Left forelimb (tissue), 1 donor: ENCODE results near the gene IGFBPL1.
A peak's percentile ranks its signal among the peaks of the same experiment; 100 is the strongest.

ENCODE experiments used
- DNase-seq: peaks from one replicate; pipeline ENCODE4 v3.0.0-alpha.2; 2018; ENCODE audit warnings: low spot score

The IGFBPL1 gene

GRCh38 chr9:38395653-38396370 is 28.4 kb downstream of the IGFBPL1 start:
- no peak for DNase-seq

- no peak for DNase-seq
Measured at GRCh38 chr9:38394416-38394815, 29.8 kb downstream of the IGFBPL1 start.

- DNase-seq: no peak
Measured at GRCh38 chr9:38393128-38393796, 31.0 kb downstream of the IGFBPL1 start.

- DNase-seq: peak; percentile 89
Measured at GRCh38 chr9:38392235-38393127, 31.8 kb downstream of the IGFBPL1 start, which contains the start of gene ALDH1B1. Gene ALDH1B1, plus strand, starts transcription at chr9:38392702. Its CDS starts 3,047 bp downstream, at chr9:38395749.

GRCh38 chr9:38391278-38392118 is 32.8 kb downstream of the IGFBPL1 start:
- DNase-seq: no peak

- no peak for DNase-seq
Measured at GRCh38 chr9:38390851-38391250, 33.4 kb downstream of the IGFBPL1 start.

GRCh38 chr9:38390442-38390841 is 33.8 kb downstream of the IGFBPL1 start:
- DNase-seq: no peak

- DNase-seq: no peak
Measured at GRCh38 chr9:38389313-38389712, 34.9 kb downstream of the IGFBPL1 start.

- DNase-seq: no peak
Measured at GRCh38 chr9:38388283-38389223, 35.7 kb downstream of the IGFBPL1 start.

GRCh38 chr9:38387751-38388150 is 36.5 kb downstream of the IGFBPL1 start:
- no peak for DNase-seq

- no peak for DNase-seq
Measured at GRCh38 chr9:38387066-38387465, 37.2 kb downstream of the IGFBPL1 start.

GRCh38 chr9:38386319-38386895 is 37.8 kb downstream of the IGFBPL1 start:
- no peak for DNase-seq

- no peak for DNase-seq
Measured at GRCh38 chr9:38385896-38386295, 38.4 kb downstream of the IGFBPL1 start.

- DNase-seq: no peak
Measured at GRCh38 chr9:38384990-38385848, 39.0 kb downstream of the IGFBPL1 start.

- no peak for DNase-seq
Measured at GRCh38 chr9:38382141-38382540, 42.1 kb downstream of the IGFBPL1 start.

- DNase-seq: no peak
Measured at GRCh38 chr9:38380872-38381534, 43.3 kb downstream of the IGFBPL1 start.

GRCh38 chr9:38380230-38380871 is 43.9 kb downstream of the IGFBPL1 start:
- DNase-seq: no peak
